PC-3 (cell line): ENCODE data around the gene RPL13. TPM values are rescaled to one million over a fixed set of nuclear protein-coding genes. Genes with fewer than 3 reads are reported as not detected.

ENCODE experiments used
- ATAC-seq: fragments of 200-7000 bp; cut with Tn5 transposase; 2 replicates; pipeline ENCODE4 v1.9.1; 2020; ENCODE audit warnings: mild to moderate bottlenecking, moderate library complexity
- BruUV-seq: library from RNA; stranded (reverse); fragments of 400-500 nt; replicated peaks from 2 replicates; lab custom pipeline; 2021; lab: Mats Ljungman, UMichigan
- CTCF ChIA-PET: fragments of 300-600 bp; sonication (Branson Sonifier 250); formaldehyde crosslinking; loops from one replicate; lab custom pipeline; 2022; ENCODE audit warnings: antibody characterized with exemption; lab: Charles Lee
- POLR2A ChIA-PET: fragments of 300-600 bp; sonication (Branson Sonifier 250); formaldehyde crosslinking; loops from one replicate; lab custom pipeline; 2022; ENCODE audit warnings: antibody characterized with exemption; ENCODE audit not compliant: unreplicated experiment; lab: Charles Lee
- DNase-seq: peaks from one replicate; pipeline ENCODE4 v3.0.0-alpha.2; 2015
- H2AFZ ChIP-seq: fragments of 300-600 bp; sonication (generic); 2 replicates; pipeline ENCODE4 v1.6.0; 2016; ENCODE audit warnings: antibody characterized with exemption, low read length
- H3F3A ChIP-seq: fragments of 300-600 bp; sonication (generic); one replicate; pipeline ENCODE4 v1.6.0; 2017; ENCODE audit warnings: antibody characterized with exemption, low read length, control low read depth, mild to moderate bottlenecking; ENCODE audit not compliant: unreplicated experiment
- H3K27ac ChIP-seq: fragments of 300-600 bp; sonication (generic); 2 replicates; pipeline ENCODE4 v1.5.1; 2016; ENCODE audit warnings: mild to moderate bottlenecking, low read length
- H3K27me3 ChIP-seq: fragments of 300-600 bp; sonication (generic); 2 replicates; pipeline ENCODE4 v1.6.1; 2016; ENCODE audit warnings: low read length, mixed read lengths
- H3K36me3 ChIP-seq: fragments of 300-600 bp; sonication (generic); 2 replicates; pipeline ENCODE4 v1.6.1; 2016; ENCODE audit warnings: low read depth, mixed run types, low read length, mixed read lengths
- H3K4me1 ChIP-seq: fragments of 300-600 bp; sonication (generic); 2 replicates; pipeline ENCODE4 v1.5.1; 2016; ENCODE audit warnings: low read length; ENCODE audit not compliant: insufficient read depth
- H3K4me2 ChIP-seq: fragments of 300-600 bp; sonication (generic); 2 replicates; pipeline ENCODE4 v1.6.0; 2016; ENCODE audit warnings: low read length
- H3K4me3 ChIP-seq: fragments of 300-600 bp; sonication (generic); 2 replicates; pipeline ENCODE4 v1.5.1; 2016; ENCODE audit warnings: mild to moderate bottlenecking, low read length, mixed read lengths
- H3K79me2 ChIP-seq: fragments of 300-600 bp; sonication (generic); 2 replicates; pipeline ENCODE4 v1.6.1; 2017; ENCODE audit warnings: low read length, mixed read lengths
- H3K9ac ChIP-seq: fragments of 300-600 bp; sonication (generic); 2 replicates; pipeline ENCODE4 v1.6.0; 2016; ENCODE audit warnings: mild to moderate bottlenecking, low read length
- H3K9me2 ChIP-seq: fragments of 300-600 bp; sonication (generic); replicated peaks from 2 replicates; pipeline ENCODE4 v1.6.1; 2016; ENCODE audit warnings: mixed run types, low read length, mixed read lengths
- H3K9me3 ChIP-seq: fragments of 300-600 bp; sonication (generic); 2 replicates; pipeline ENCODE4 v1.6.1; 2016; ENCODE audit warnings: low read length, mixed read lengths
- H4K20me1 ChIP-seq: fragments of 300-600 bp; sonication (generic); 2 replicates; pipeline ENCODE4 v1.6.1; 2016; ENCODE audit warnings: low read length, mixed read lengths
- CTCF ChIP-seq: fragments of 300-600 bp; sonication (generic); conservative IDR thresholded peaks from 2 replicates; pipeline ENCODE4 v1.5.1; 2017; ENCODE audit warnings: antibody characterized with exemption, low read depth, mild to moderate bottlenecking, low read length
- EZH2 ChIP-seq: fragments of 300-600 bp; sonication (generic); IDR thresholded peaks from one replicate; pipeline ENCODE4 v1.6.1; 2017; ENCODE audit warnings: antibody characterized with exemption, mild to moderate bottlenecking, low read length; ENCODE audit not compliant: unreplicated experiment
- EZH2phosphoT487 ChIP-seq: fragments of 300-600 bp; sonication (generic); IDR thresholded peaks from 2 replicates; pipeline ENCODE4 v1.6.1; 2018; ENCODE audit warnings: mild to moderate bottlenecking, antibody characterized with exemption, low read length, borderline replicate concordance
- intact Hi-C: fragments of 100-400 bp; cut with micrococcal nuclease; formaldehyde crosslinking; loops from 2 replicates; pipeline ENCODE4 v1.9.0; 2023
- total RNA-seq: library from RNA; depleted of rRNA; stranded (reverse); fragments of >200 nt; gene quantifications from 2 replicates; pipeline ENCODE4 v1.2.3, GENCODE V29; 2014

The RPL13 gene
- total RNA-seq, 1 experiment from 2014 or later = 3,236 TPM

GRCh38 chr16:89549007-89549700, 11.3 kb upstream of the RPL13 start:
- H3K4me3 ChIP-seq = no peak overlapping the region
- H3K9me3 ChIP-seq = no peaks in the 10 kb centered on the region
- DNase-seq = no peak
- no peak overlapping the region for H3K27ac ChIP-seq
- no peaks in the 10 kb centered on the region for H3K9me2 ChIP-seq
- TF ChIP-seq CTCF = no peak
- ChIA-PET POLR2A (interaction anchor here (0.6 kb wide), 1 partner anchor 36 kb away, joined by 5 read pairs; no protein-coding TSS in a partner anchor), CTCF (no interaction called here)
- no TSS peak for BruUV-seq
- intact Hi-C loops = no loop called here
- H3F3A ChIP-seq = no peaks in the 10 kb centered on the region
- H4K20me1 ChIP-seq = no peaks in the 10 kb centered on the region
- no peak overlapping the region for H3K4me2 ChIP-seq
- H3K27me3 ChIP-seq = no peaks in the 10 kb centered on the region
- ATAC-seq = no peak
- H3K79me2 ChIP-seq = no peaks in the 10 kb centered on the region
- H3K36me3 ChIP-seq = peaks cover 2% of the 10 kb centered on the region; the same call in 1 of the 2 replicates
- H3K9ac ChIP-seq = no peak overlapping the region
- H2AFZ ChIP-seq = no peak overlapping the region
- H3K4me1 ChIP-seq = no peaks in the 10 kb centered on the region

- no peak for DNase-seq
- Histone ChIP-seq H3K36me3 (peaks cover 2% of the 10 kb centered on the region; the same call in 1 of the 2 replicates), H3F3A (no peaks in the 10 kb centered on the region), H3K9me3 (no peaks in the 10 kb centered on the region), H4K20me1 (no peaks in the 10 kb centered on the region), H3K9ac (no peak overlapping the region), H3K27me3 (no peaks in the 10 kb centered on the region), H3K4me1 (no peaks in the 10 kb centered on the region), H2AFZ (no peak overlapping the region), H3K9me2 (no peaks in the 10 kb centered on the region), H3K4me3 (no peak overlapping the region), H3K4me2 (no peak overlapping the region), H3K79me2 (no peaks in the 10 kb centered on the region), H3K27ac (no peak overlapping the region)
- no TSS peak for BruUV-seq
- TF ChIP-seq CTCF (no peak), EZH2 (no peak), EZH2phosphoT487 (no peak)
- no peak for ATAC-seq
- POLR2A ChIA-PET = no interaction called here
- intact Hi-C loops = no loop called here
- CTCF ChIA-PET = no interaction called here
Observed at GRCh38 chr16:89550421-89551007, 10.0 kb upstream of the RPL13 start.

- Histone ChIP-seq H3K27me3 (no peaks in the 10 kb centered on the region), H3K4me3 (no peak overlapping the region), H3K9me2 (no peaks in the 10 kb centered on the region), H4K20me1 (no peaks in the 10 kb centered on the region), H3K9ac (no peak overlapping the region), H3K36me3 (peaks cover 2% of the 10 kb centered on the region; the same call in 1 of the 2 replicates), H3K27ac (no peak overlapping the region), H3K9me3 (no peaks in the 10 kb centered on the region), H3K79me2 (no peaks in the 10 kb centered on the region), H3K4me1 (no peaks in the 10 kb centered on the region), H3K4me2 (no peak overlapping the region), H3F3A (no peaks in the 10 kb centered on the region), H2AFZ (no peak overlapping the region)
- intact Hi-C loops = no loop called here
- BruUV-seq = no TSS peak
- ATAC-seq (no peak), DNase-seq (no peak)
- TF ChIP-seq CTCF = no peak
- no peak for TF ChIP-seq EZH2phosphoT487
- no peak for TF ChIP-seq EZH2
- ChIA-PET POLR2A (no interaction called here), CTCF (no interaction called here)
Observed at GRCh38 chr16:89552329-89552728, 8.2 kb upstream of the RPL13 start.
